Measurements from ENCODE around the gene CROCC2. TPM values are rescaled to one million over a fixed set of nuclear protein-coding genes. Genes with fewer than 3 reads are reported as not detected.
A peak's percentile ranks its signal among the peaks of the same experiment; 100 is the strongest.

Gene CROCC2
- total RNA-seq, 4 donors from 2014 or later = 0.79 to 2.6 (median 1.8) TPM; not detected in 1

DNA sequence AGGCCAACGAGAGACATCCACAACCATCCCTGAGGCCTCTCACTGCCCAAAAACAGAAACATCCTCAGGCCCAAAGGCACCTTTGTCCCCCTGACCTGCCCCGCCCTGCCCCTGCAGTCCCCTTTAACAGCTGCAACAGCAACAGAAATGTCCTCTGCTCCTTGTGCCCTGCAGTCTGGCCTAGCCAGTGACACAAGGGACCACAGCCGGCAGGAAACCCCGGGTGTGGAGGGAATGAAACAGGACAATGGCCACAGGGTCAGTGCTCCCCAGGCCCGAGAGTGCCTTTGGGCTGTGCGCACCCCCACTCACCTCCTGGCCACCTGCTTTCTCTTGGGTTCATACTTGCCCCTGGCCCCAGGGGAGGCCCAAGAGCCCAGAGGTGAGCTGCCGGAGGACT, 127.9 kb downstream of the CROCC2 start:
- no peak for DNase-seq
- intact Hi-C loops (cut with DNase I; ENCODE audit: low total_unique reads) = no loop called here
- H3K36me3 ChIP-seq = no peaks in the 10 kb centered on the region

DNA sequence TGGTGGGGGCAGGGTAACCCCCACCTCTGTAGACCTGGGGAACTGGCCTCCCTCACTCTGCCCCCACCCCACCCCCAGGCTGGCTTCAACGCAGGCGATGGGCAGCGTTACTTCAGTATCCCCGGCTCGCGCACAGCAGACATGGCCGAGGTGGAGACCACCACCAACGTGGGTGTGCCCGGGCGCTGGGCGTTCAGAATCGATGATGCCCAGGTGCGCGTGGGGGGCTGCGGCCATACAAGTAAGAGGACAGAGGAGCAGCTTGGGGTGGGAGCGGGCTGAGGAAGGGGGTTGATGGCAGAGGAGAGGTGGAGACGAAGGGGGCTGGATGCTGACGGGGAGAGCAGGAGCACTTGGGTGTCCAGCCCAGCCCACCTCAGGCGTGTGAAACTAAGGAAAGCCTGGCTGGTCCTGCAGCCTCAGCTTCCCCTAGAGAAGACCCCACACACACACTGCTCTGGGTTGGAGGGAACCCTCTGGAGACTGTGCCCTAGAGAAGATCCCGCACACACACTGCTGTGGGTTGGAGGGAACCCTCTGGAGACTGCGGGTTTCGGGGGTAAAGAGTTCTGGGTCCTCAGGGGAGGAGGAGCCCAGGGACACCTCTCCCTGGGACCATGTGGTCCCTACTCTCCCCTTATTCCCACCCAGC, 128.5 kb downstream of the CROCC2 start:
- no peaks in the 10 kb centered on the region for H3K4me1 ChIP-seq
- no peaks in the 10 kb centered on the region for H3K9me3 ChIP-seq
- H3K36me3 ChIP-seq = no peaks in the 10 kb centered on the region
- no peak overlapping the region for H3K27ac ChIP-seq
- intact Hi-C loops (cut with DNase I; ENCODE audit: low total_unique reads) = no loop called here
- TF ChIP-seq, protein P1, sequence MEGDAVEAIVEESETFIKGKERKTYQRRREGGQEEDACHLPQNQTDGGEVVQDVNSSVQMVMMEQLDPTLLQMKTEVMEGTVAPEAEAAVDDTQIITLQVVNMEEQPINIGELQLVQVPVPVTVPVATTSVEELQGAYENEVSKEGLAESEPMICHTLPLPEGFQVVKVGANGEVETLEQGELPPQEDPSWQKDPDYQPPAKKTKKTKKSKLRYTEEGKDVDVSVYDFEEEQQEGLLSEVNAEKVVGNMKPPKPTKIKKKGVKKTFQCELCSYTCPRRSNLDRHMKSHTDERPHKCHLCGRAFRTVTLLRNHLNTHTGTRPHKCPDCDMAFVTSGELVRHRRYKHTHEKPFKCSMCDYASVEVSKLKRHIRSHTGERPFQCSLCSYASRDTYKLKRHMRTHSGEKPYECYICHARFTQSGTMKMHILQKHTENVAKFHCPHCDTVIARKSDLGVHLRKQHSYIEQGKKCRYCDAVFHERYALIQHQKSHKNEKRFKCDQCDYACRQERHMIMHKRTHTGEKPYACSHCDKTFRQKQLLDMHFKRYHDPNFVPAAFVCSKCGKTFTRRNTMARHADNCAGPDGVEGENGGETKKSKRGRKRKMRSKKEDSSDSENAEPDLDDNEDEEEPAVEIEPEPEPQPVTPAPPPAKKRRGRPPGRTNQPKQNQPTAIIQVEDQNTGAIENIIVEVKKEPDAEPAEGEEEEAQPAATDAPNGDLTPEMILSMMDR (IDR thresholded peaks at IDR 0.05) = no peak
- TF ChIP-seq POLR2A (IDR thresholded peaks at IDR 0.05) = no peak
- DNase-seq = no peak
- no peaks in the 10 kb centered on the region for H3K27me3 ChIP-seq
- no peak overlapping the region for H3K4me3 ChIP-seq

More for the DNA sequence above, 127.9 kb downstream of the CROCC2 start:
- Histone ChIP-seq H3K9me3 (no peaks in the 10 kb centered on the region), H3K27me3 (no peaks in the 10 kb centered on the region), H3K27ac (no peak overlapping the region), H3K4me1 (no peaks in the 10 kb centered on the region), H3K4me3 (no peak overlapping the region)
- TF ChIP-seq POLR2A (IDR thresholded peaks at IDR 0.05) = no peak
- TF ChIP-seq, protein P1 (IDR thresholded peaks at IDR 0.05) = no peak

DNA sequence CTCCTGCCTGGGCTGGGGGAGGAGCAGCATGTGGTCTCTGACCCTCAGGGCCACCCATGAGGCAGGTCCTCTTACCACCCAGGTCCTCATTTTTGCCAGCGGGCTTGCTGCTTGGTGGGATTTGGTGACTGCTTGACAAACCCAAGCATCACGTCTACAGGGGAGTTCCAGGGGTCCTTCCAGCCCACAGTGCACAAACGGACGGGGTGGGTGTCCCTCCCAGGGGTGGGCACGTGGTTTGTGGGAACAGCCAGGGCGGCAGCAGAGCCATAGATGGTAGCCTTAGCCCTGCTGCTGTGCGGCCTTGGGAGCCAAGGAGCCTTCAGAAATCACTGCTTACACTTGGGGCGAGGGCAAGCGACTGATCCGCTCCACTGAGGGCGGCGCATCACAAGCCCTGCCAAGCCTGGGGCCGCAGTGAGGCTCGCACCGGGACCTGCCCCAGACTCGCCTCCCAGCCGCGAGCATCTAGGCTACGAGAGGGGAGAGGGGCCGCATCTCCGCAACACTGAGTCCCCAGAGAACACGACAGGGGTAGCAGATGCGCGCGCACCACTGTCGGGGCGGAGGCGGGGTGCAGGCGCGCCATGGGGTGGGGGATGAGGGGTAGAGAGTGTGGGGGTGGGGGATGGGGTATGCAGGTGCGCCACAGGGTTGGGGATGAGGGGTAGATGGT, 129.1 kb downstream of the CROCC2 start:
- H3K36me3 ChIP-seq = no peaks in the 10 kb centered on the region
- H3K4me1 ChIP-seq = no peaks in the 10 kb centered on the region
- no peaks in the 10 kb centered on the region for H3K27me3 ChIP-seq
- TF ChIP-seq, protein P1 (IDR thresholded peaks at IDR 0.05) = no peak
- no peak for TF ChIP-seq POLR2A (IDR thresholded peaks at IDR 0.05)
- intact Hi-C loops (cut with DNase I; ENCODE audit: low total_unique reads) = no loop called here
- no peak for DNase-seq
- H3K9me3 ChIP-seq = no peaks in the 10 kb centered on the region
- no peak overlapping the region for H3K4me3 ChIP-seq
- H3K27ac ChIP-seq = no peak overlapping the region

DNA sequence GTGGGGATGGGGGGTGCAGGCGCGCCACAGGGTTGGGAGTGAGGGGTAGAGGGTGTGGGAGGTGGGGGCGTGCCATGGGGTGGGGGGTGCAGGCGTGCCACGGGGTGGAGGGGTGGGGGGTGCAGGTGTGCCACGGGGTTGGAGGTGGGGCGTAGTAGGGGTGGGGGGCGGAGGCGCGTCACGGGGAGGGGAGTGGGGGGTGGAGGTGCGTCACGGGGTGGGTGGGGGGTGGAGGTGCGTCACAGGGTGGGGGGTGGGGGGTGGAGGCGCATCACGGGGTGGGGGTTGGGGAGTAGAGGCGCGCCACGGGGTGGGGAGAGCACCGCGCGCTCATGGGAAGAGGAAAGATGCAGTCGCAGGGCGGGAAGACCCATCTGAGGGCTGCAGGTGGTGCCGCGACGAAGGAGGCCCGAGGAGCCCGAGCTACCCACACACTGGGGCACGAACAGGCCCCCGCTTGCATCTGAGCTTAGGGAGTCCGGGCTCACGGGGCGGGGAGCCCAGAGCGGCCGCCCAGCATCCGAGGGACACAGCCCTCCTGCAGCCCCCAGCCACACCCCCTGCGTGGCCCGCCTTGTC, 129.8 kb downstream of the CROCC2 start:
- peak overlapping the region in 1 of 2 donors; percentile 7 for H3K4me3 ChIP-seq
- no peaks in the 10 kb centered on the region for H3K27me3 ChIP-seq
- H3K36me3 ChIP-seq = no peaks in the 10 kb centered on the region
- H3K27ac ChIP-seq = no peak overlapping the region
- TF ChIP-seq POLR2A (IDR thresholded peaks at IDR 0.05) = no peak
- TF ChIP-seq, protein P1 (IDR thresholded peaks at IDR 0.05) = no peak
- no peak for DNase-seq
- no peaks in the 10 kb centered on the region for H3K4me1 ChIP-seq
- intact Hi-C loops (cut with DNase I; ENCODE audit: low total_unique reads) = no loop called here
- H3K9me3 ChIP-seq = no peaks in the 10 kb centered on the region

DNA sequence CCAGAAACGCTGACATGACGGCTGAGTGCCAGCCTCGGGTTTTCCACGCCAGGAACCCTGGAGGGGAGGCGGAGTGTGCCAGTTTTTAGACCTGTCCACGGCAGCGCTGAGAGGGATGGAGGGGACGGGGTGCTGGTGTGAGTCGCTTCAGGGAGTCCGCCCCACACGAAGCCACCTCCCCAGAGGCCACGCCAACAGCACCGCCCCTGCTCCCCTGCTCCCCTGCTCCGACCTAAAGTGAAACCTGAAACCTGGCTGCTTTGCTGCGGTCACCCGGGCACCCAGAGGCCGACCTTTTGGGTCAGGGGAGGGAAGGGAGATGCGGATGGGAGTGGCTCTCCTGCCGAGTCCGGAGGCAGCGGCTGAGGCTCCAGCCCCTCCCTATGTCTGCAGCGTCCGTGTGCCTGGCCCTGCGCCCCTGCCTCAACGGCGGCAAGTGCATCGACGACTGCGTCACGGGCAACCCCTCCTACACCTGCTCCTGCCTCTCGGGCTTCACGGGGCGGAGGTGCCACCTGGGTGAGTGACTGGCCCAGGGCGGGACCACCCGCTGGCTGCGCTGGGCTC, 130.3 kb downstream of the CROCC2 start:
- TF ChIP-seq, protein P1 (IDR thresholded peaks at IDR 0.05) = no peak
- TF ChIP-seq POLR2A (IDR thresholded peaks at IDR 0.05) = no peak
- Histone ChIP-seq H3K36me3 (no peaks in the 10 kb centered on the region), H3K27me3 (no peaks in the 10 kb centered on the region), H3K27ac (no peak overlapping the region), H3K9me3 (no peaks in the 10 kb centered on the region), H3K4me3 (peak overlapping the region in 1 of 2 donors; percentile 7), H3K4me1 (no peaks in the 10 kb centered on the region)
- intact Hi-C loops (cut with DNase I; ENCODE audit: low total_unique reads) = no loop called here
- no peak for DNase-seq
